ENCODE measurements around the gene CFAP99.

Gene CFAP99

GRCh38 chr4:2373532-2373931 lies 45.2 kb upstream of the CFAP99 start:
- no peak for TF ChIP-seq ZBTB7A (IDR thresholded peaks at IDR 0.05; ENCODE audit: low read depth)
- no peak for TF ChIP-seq USF1 (IDR thresholded peaks at IDR 0.05)
- TF ChIP-seq FOXM1 (IDR thresholded peaks at IDR 0.05; ENCODE audit: borderline replicate concordance, low read depth) = no peak
- no peak for TF ChIP-seq MAX (IDR thresholded peaks at IDR 0.05)
- no peak for TF ChIP-seq REST (IDR thresholded peaks at IDR 0.05; ENCODE audit: low read depth)

GRCh38 chr4:2375427-2375826 lies 43.3 kb upstream of the CFAP99 start:
- TF ChIP-seq NFIC (IDR thresholded peaks at IDR 0.05) = no peak
- TF ChIP-seq USF1 (IDR thresholded peaks at IDR 0.05) = no peak
- no peak for TF ChIP-seq EP300 (IDR thresholded peaks at IDR 0.05; ENCODE audit: borderline replicate concordance)
- no peak for TF ChIP-seq ZBTB7A (IDR thresholded peaks at IDR 0.05; ENCODE audit: low read depth)
- no peak for TF ChIP-seq CREB1 (IDR thresholded peaks at IDR 0.05; ENCODE audit: low read depth)
- TF ChIP-seq FOXM1 (IDR thresholded peaks at IDR 0.05; ENCODE audit: borderline replicate concordance, low read depth) = no peak
- TF ChIP-seq TEAD4 (IDR thresholded peaks at IDR 0.05) = no peak
- TF ChIP-seq EGR1 (IDR thresholded peaks at IDR 0.05) = no peak
- no peak for TF ChIP-seq TAF1 (IDR thresholded peaks at IDR 0.05; ENCODE audit: low read depth)
- no peak for TF ChIP-seq RAD21 (IDR thresholded peaks at IDR 0.05; ENCODE audit: low read depth)

- TF ChIP-seq REST (IDR thresholded peaks at IDR 0.05; ENCODE audit: low read depth) = no peak
- TF ChIP-seq TEAD4 (IDR thresholded peaks at IDR 0.05) = no peak
- no peak for TF ChIP-seq CREB1 (IDR thresholded peaks at IDR 0.05; ENCODE audit: low read depth)
- no peak for TF ChIP-seq MAX (IDR thresholded peaks at IDR 0.05)
- TF ChIP-seq TAF1 (IDR thresholded peaks at IDR 0.05; ENCODE audit: low read depth) = no peak
- TF ChIP-seq EGR1 (IDR thresholded peaks at IDR 0.05) = no peak
Observed at GRCh38 chr4:2377241-2377640, 41.5 kb upstream of the CFAP99 start.

- TF ChIP-seq MAX (IDR thresholded peaks at IDR 0.05) (no peak), TAF1 (IDR thresholded peaks at IDR 0.05; ENCODE audit: low read depth) (no peak), RAD21 (IDR thresholded peaks at IDR 0.05; ENCODE audit: low read depth) (no peak), EP300 (IDR thresholded peaks at IDR 0.05; ENCODE audit: borderline replicate concordance) (no peak), USF1 (IDR thresholded peaks at IDR 0.05) (no peak), NFIC (IDR thresholded peaks at IDR 0.05) (no peak), REST (IDR thresholded peaks at IDR 0.05; ENCODE audit: low read depth) (no peak), CREB1 (IDR thresholded peaks at IDR 0.05; ENCODE audit: low read depth) (no peak), CEBPB (IDR thresholded peaks at IDR 0.05) (no peak), TEAD4 (IDR thresholded peaks at IDR 0.05) (no peak), YY1 (IDR thresholded peaks at IDR 0.05; ENCODE audit: low read depth) (no peak)
Observed at GRCh38 chr4:2378401-2378800, 40.4 kb upstream of the CFAP99 start.

- TF ChIP-seq USF1 (IDR thresholded peaks at IDR 0.05) = 0 out of 2 replicates have a peak, but pooled peaks have one; percentile 35
- TF ChIP-seq FOXM1 (IDR thresholded peaks at IDR 0.05; ENCODE audit: borderline replicate concordance, low read depth) = no peak
- TF ChIP-seq YY1 (IDR thresholded peaks at IDR 0.05; ENCODE audit: low read depth) = no peak
- peak; percentile 34 for TF ChIP-seq NFIC (IDR thresholded peaks at IDR 0.05)
Observed at GRCh38 chr4:2378898-2379297, 39.9 kb upstream of the CFAP99 start.
